Femur (tissue), 1 donor: ENCODE measurements around the gene F2RL1.
"Not testable (repeated sequence)": the region's sequence is repeated elsewhere in the genome, so short reads cannot be mapped to it uniquely, and the experiment has no call there.

ENCODE experiments used
- DNase-seq: peaks from one replicate; pipeline ENCODE4 v3.0.0-alpha.2; 2017

The F2RL1 gene

DNA sequence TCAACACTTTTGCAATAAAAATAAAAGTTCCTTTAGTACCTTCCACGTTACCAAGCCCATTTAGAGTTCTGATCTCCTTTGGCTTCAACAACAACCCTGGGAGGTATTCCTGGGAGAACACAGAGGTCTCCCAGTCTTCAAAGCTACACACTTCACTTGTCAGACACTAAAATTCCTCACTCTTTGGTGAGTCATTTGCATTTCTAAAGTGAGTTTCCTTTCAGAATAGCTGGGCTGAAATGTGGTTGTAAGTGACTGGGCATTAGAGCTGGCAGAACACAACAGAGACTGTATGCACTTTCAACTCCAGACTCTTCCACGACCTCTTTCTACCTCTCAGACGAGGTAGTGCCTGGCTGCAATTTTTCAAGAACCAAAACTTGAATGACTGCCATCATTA lies 11.5 kb upstream of the F2RL1 start:
- no peak for DNase-seq

GRCh38 chr5:76808141-76808691 lies 10.6 kb upstream of the F2RL1 start:
- no peak for DNase-seq

- DNase-seq: no peak
These were observed 9.7 kb upstream of the F2RL1 start for GRCh38 chr5:76809141-76809540.

DNA sequence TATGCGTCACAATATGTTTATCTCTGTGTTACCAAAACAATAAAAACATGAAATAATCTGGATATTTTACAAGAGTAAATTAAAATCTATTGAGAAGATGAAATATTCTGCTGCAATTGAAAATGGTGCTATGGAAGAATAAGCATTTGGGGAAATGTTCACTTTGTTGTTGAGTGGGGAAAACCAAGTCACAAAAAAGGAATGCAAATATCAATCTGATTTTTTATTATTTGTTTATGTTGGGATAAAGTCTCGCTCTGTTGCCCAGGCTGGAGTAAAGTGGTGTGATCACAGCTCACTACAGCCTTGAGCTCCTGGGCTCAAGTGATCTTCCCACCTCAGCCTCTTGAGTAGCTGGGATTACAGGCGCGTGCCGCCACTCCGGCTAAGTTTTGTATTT lies 8.6 kb upstream of the F2RL1 start:
- DNase-seq: no peak

DNA sequence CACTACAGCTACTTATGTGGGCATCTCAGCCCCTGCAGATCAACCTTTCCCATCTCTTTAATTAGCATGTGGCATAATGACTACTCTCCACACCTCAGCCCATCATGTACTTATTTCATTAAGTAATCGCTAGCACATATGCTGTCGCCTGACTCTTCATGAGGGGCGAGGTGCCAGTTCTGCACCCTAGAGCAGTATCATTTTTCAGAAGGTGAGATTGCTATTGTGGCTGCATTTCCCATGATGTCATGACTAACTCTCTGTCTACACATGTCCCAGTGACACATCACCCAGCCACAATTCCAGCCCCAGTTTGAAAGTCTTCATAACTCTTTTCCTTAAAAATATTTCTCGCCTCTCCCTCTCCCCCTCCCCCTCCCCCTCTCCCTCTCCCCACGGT lies 7.6 kb upstream of the F2RL1 start:
- no peak for DNase-seq

- not testable (repeated sequence) for DNase-seq
These were observed 6.6 kb upstream of the F2RL1 start for GRCh38 chr5:76812209-76812608.

DNA sequence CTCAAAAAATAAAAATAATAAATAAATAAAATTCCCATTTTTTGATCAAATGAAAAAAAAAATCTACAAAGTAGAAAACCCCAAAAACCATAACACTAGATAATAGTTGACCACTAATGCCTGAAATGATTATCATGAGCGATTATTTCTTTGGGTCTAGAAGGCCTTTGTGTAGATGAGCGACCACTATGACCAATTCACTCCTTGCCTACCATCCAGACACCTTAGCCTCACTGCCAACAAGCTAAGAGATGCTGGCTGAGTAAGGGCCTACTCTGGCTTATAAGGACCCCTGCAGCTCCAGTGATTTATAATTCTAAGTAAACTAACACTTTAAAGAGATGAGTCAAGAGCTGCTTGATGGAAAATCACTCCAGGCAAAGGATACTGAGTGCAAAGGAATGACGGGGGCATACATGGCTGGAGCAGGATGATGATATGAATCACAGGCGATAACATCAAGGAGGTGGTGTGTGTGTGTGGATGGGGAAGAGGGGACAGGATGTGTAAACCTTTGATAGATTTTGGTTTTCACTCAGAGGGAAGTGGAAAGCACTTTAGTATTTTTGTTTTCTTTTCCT lies 4.8 kb upstream of the F2RL1 start:
- no peak for DNase-seq

DNA sequence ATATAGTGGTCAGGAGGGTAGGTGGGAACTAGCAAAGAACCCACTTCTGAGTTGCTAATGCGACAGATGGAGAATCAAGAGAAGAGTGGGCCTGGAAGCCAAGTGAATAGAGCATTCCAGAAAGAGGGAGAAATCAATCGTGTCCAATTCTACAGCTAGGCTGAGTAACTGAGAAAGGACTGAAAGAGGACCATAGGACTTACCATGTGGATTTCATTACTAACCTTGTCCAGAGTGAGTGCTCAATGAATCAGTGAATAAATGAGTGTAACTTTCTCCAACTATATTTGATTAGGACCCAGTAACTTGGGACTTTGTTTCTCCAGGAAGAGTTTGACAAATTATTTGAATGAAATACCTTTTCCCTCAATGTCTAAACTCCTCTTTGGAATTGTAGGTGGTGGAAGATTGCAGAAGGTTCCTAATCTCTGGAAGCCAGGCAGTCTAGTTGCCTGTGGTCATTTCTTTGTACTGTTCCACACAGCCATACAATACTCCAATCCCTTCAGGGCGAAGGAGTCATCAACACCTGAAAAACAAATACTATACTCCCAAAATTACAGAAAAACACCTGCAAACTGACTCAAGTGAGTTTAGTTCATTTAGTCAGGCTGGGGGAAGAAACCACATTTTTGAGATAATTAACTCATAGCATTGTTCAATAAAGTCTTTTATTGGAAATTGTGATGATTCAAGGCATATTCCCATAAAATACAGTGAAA lies 2.6 kb upstream of the F2RL1 start:
- DNase-seq: no peak

DNA sequence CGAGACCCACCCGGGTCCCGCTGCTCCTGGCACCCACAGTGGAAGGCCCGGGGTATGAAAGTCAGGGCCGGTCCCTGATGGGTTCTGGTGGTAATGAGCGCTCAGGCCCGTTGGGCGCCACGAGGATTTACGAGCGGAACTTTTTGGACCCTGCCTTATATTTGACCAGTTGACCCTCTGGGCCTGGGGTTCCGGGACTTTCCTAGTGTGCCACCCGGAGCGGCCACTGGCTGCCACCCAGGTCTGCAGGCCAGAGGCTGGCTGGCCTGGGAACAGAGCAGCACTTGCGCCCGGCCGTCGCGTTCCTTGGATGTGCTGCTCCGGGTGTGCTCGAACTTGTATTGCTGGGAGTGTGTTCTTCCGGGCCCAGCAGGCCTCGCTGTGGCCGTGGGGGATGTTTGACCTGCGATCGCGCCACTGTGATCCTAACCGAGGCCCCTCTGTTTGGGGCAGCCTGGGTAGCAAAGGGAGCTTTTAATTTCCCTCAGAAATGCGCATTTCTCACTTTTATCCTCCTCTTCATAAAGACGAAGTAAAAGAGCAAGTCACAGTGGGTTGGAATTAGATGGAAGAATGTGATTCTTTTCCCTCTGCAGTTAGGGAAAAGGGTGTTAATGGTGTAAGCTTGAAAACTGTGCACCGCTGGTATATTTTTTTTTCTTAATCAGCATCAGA lies 1.2 kb downstream of the F2RL1 start:
- DNase-seq: no peak

GRCh38 chr5:76820526-76820890 lies 1.7 kb downstream of the F2RL1 start:
- no peak for DNase-seq

- DNase-seq: no peak
These were observed 2.3 kb downstream of the F2RL1 start for GRCh38 chr5:76821136-76821535.

DNA sequence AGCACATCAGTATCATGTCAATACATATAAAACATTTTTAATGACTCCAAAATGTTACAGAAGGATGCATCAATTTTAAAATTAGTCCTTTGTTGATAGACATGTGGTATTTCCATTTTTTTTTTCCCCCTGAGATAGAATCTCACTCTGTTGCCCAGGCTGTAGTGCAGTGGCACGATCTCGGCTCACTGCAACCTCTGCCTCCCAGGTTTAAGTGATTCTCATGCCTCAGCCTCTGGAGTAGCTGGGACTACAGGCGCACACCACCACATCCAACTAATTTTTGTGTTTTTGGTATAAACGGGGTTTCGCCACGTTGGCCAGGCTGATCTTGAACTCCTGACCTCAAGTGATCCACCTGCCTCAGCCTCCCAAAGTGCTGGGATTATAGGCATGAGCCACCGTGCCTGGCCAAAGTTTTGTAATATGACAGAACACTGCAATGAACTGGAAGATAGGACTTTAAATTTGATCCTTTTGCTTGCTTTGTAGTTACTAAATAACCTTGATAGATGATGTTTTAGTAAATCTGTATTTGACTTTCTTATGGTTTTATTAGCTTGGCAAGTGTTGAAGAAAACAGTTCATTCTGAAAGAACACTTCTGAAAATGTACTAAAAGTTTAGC lies 3.4 kb downstream of the F2RL1 start:
- not testable (repeated sequence) for DNase-seq

DNA sequence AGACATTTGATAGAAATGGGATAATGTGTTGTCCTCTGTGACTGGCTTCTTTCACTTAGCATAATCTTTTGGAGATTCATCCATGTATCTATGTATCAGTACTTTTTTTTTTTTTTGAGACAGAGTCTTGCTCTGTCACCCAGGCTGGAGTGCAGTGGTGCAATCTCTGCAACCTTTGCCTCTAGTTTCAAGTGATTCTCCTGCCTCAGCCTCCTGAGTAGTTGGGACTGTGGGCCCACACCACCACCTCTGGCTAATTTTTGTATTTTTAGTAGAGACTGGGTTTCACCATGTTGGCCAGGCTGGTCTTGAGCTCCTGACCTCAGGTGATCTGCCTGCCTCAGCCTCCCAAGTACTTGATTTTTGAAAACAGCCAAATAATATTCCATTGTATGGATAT lies 7.6 kb downstream of the F2RL1 start:
- not testable (repeated sequence) for DNase-seq

GRCh38 chr5:76831110-76831452 lies 12.3 kb downstream of the F2RL1 start:
- peak; percentile 25 for DNase-seq

DNA sequence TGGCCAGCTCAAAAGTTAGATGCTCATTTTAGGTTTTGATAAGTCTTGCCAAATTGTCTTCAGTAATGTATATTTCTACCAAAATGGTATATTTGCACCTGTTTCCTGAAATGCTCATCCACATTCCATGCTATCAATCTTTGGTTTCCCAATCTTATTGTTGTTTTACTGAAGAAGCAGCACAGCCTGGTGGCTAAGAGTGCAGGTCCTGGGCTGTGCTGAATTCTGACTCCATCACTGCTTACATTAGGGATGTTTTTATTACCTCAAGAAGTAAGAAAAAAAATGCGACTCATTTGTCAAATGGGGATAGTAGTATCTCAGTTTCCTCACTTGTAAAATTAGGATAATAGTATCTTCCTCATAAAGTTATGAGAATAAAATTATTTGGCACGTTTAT lies 17.4 kb downstream of the F2RL1 start:
- no peak for DNase-seq

- no peak for DNase-seq
These were observed 17.8 kb downstream of the F2RL1 start for GRCh38 chr5:76836585-76836984.

GRCh38 chr5:76838481-76839261 lies 19.8 kb downstream of the F2RL1 start:
- no peak for DNase-seq

DNA sequence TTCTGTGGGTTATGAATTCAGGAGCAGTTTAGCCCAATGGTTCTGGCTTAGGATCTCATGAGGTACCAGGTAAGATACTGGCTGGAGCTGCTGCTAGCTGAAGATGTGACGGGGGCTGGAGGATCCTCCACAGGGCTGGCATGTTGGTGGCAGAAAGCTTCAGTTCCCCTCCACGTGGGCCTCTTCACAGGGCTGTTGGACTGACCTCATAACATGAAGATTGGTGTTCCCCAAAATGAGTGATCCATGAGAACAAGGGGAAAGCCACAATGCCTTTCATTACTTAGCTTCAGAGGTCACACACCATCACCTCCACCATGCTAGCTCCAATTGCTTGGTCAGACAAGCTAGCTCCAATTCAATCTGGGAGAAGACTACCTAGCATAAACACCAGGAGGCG lies 22.5 kb downstream of the F2RL1 start:
- DNase-seq: no peak

GRCh38 chr5:76845890-76846289 lies 27.1 kb downstream of the F2RL1 start:
- no peak for DNase-seq

- DNase-seq: peak; percentile 25
These were observed 30.8 kb downstream of the F2RL1 start, which contains the start of gene S100Z for GRCh38 chr5:76849419-76850291. Gene S100Z (plus strand): TSS chr5:76850014. CDS start chr5:76875360, 25,346 bp downstream.

- DNase-seq: no peak
These were observed 31.8 kb downstream of the F2RL1 start for GRCh38 chr5:76850543-76851145.
